Activated CD8-positive, alpha-beta memory T cell treated with anti-CD3 and anti-CD28 coated beads, Interleukin-2, amount 10 ng/mL, durations not matched to agents 7 days and 5 days (primary cell): ENCODE results near the gene ZNF337. TPM values are rescaled to one million over a fixed set of nuclear protein-coding genes. Genes with fewer than 3 reads are reported as not detected.
A peak's percentile ranks its signal among the peaks of the same experiment; 100 is the strongest.

ENCODE experiments used
- ATAC-seq: fragments of 150-1000 bp; cut with Tn5 transposase; one replicate; pipeline ENCODE4 v1.10.0; 2021; ENCODE audit warnings: moderate library complexity
- CTCF ChIA-PET: fragments of 350-600 bp; sonication (Branson Sonifier 250); formaldehyde crosslinking; loops from one replicate; lab custom pipeline; 2021; ENCODE audit warnings: antibody characterized with exemption; lab: Charles Lee
- DNase-seq: peaks from one replicate; pipeline ENCODE4 v3.0.0-alpha.2; 2020
- H3K27ac Mint-ChIP-seq: one replicate; pipeline ENCODE4 v1.8.0; 2021; ENCODE audit warnings: mild to moderate bottlenecking, mixed read lengths
- H3K27me3 Mint-ChIP-seq: one replicate; pipeline ENCODE4 v1.8.0; 2021; ENCODE audit warnings: mixed read lengths
- H3K36me3 Mint-ChIP-seq: one replicate; pipeline ENCODE4 v1.8.0; 2021; ENCODE audit warnings: mild to moderate bottlenecking, mixed read lengths
- H3K4me1 Mint-ChIP-seq: one replicate; pipeline ENCODE4 v1.8.0; 2021; ENCODE audit warnings: mixed read lengths
- H3K4me3 Mint-ChIP-seq: one replicate; pipeline ENCODE4 v1.8.0; 2021; ENCODE audit warnings: mild to moderate bottlenecking, moderate library complexity, mixed read lengths
- H3K9me3 Mint-ChIP-seq: one replicate; pipeline ENCODE4 v1.8.0; 2022; ENCODE audit warnings: low read depth, mixed read lengths
- total RNA-seq, 2 experiments: library from RNA; stranded (reverse); gene quantifications; one replicate each; pipeline ENCODE4 v1.2.3, GENCODE V29; 2021

Gene ZNF337
- total RNA-seq, result 10 to 100 TPM; 15.2 to 20.2 TPM

GRCh38 chr20:25696371-25697131 is at the start of gene ZNF337:
Gene ZNF337, minus strand, starts transcription at chr20:25696853. Its CDS starts 10,436 bp downstream, at chr20:25686417.
- CTCF ChIA-PET, result no interaction called here
- Mint-ChIP-seq H3K9me3 (peaks cover 8% of the 10 kb centered on the region), H3K4me1 (peaks cover 28% of the 10 kb centered on the region)

GRCh38 chr20:25745738-25746137 is 49.1 kb upstream of the ZNF337 start:
- Mint-ChIP-seq H3K27me3 (no peaks in the 10 kb centered on the region), H3K4me3 (no peak overlapping the region), H3K4me1 (no peaks in the 10 kb centered on the region), H3K9me3 (no peaks in the 10 kb centered on the region), H3K27ac (no peak overlapping the region), H3K36me3 (no peaks in the 10 kb centered on the region)
- ATAC-seq (no peak), DNase-seq (no peak)
- CTCF ChIA-PET, result no interaction called here

More at GRCh38 chr20:25696371-25697131, at the start of gene ZNF337:
- no peaks in the 10 kb centered on the region for H3K27me3 Mint-ChIP-seq
- peaks cover 24% of the 10 kb centered on the region for H3K36me3 Mint-ChIP-seq
- peak within 1 kb of the TSS; percentile 82 for H3K4me3 Mint-ChIP-seq
- peak within 1 kb of the TSS; percentile 85 for H3K27ac Mint-ChIP-seq
- ATAC-seq (peak; percentile 98), DNase-seq (peak; percentile 97)

GRCh38 chr20:25745100-25745499 is 48.4 kb upstream of the ZNF337 start:
- Mint-ChIP-seq H3K4me3 (no peak overlapping the region), H3K9me3 (no peaks in the 10 kb centered on the region), H3K36me3 (no peaks in the 10 kb centered on the region), H3K4me1 (peaks cover 4% of the 10 kb centered on the region), H3K27ac (no peak overlapping the region), H3K27me3 (no peaks in the 10 kb centered on the region)
- ATAC-seq, result no peak
- CTCF ChIA-PET, result no interaction called here
- DNase-seq, result no peak

GRCh38 chr20:25744261-25744660 is 47.6 kb upstream of the ZNF337 start:
- CTCF ChIA-PET, result no interaction called here
- ATAC-seq (no peak), DNase-seq (no peak)
- H3K4me3 Mint-ChIP-seq, result no peak overlapping the region
- no peak overlapping the region for H3K27ac Mint-ChIP-seq
- H3K36me3 Mint-ChIP-seq, result no peaks in the 10 kb centered on the region
- H3K4me1 Mint-ChIP-seq, result peaks cover 12% of the 10 kb centered on the region
- H3K9me3 Mint-ChIP-seq, result peaks cover 2% of the 10 kb centered on the region
- H3K27me3 Mint-ChIP-seq, result no peaks in the 10 kb centered on the region

GRCh38 chr20:25741088-25741487 is 44.4 kb upstream of the ZNF337 start:
- Mint-ChIP-seq H3K36me3 (no peaks in the 10 kb centered on the region), H3K4me1 (peaks cover 15% of the 10 kb centered on the region), H3K27ac (no peak overlapping the region), H3K27me3 (no peaks in the 10 kb centered on the region), H3K4me3 (no peak overlapping the region), H3K9me3 (peaks cover 2% of the 10 kb centered on the region)
- CTCF ChIA-PET, result no interaction called here
- no peak for ATAC-seq
- DNase-seq, result no peak

GRCh38 chr20:25739615-25740320 is 43.1 kb upstream of the ZNF337 start:
- Mint-ChIP-seq H3K9me3 (peaks cover 2% of the 10 kb centered on the region), H3K36me3 (no peaks in the 10 kb centered on the region), H3K27me3 (no peaks in the 10 kb centered on the region), H3K4me3 (no peak overlapping the region), H3K4me1 (peaks cover 15% of the 10 kb centered on the region), H3K27ac (no peak overlapping the region)
- DNase-seq (no peak), ATAC-seq (peak; percentile 55)
- CTCF ChIA-PET, result no interaction called here

GRCh38 chr20:25738198-25738597 is 41.5 kb upstream of the ZNF337 start:
- H3K4me1 Mint-ChIP-seq, result peaks cover 15% of the 10 kb centered on the region
- H3K27ac Mint-ChIP-seq, result no peak overlapping the region
- H3K4me3 Mint-ChIP-seq, result no peak overlapping the region
- no peaks in the 10 kb centered on the region for H3K27me3 Mint-ChIP-seq
- DNase-seq, result no peak
- no peak for ATAC-seq
- CTCF ChIA-PET, result no interaction called here
- no peaks in the 10 kb centered on the region for H3K36me3 Mint-ChIP-seq
- peaks cover 2% of the 10 kb centered on the region for H3K9me3 Mint-ChIP-seq

- no peaks in the 10 kb centered on the region for H3K9me3 Mint-ChIP-seq
- DNase-seq (no peak), ATAC-seq (no peak)
- no peak overlapping the region for H3K4me3 Mint-ChIP-seq
- H3K4me1 Mint-ChIP-seq, result peaks cover under 1% of the 10 kb centered on the region
- CTCF ChIA-PET, result no interaction called here
- no peak overlapping the region for H3K27ac Mint-ChIP-seq
- H3K36me3 Mint-ChIP-seq, result no peaks in the 10 kb centered on the region
- H3K27me3 Mint-ChIP-seq, result no peaks in the 10 kb centered on the region
Observed at GRCh38 chr20:25733903-25734302, 37.2 kb upstream of the ZNF337 start.

- Mint-ChIP-seq H3K4me3 (no peak overlapping the region), H3K9me3 (peaks cover 13% of the 10 kb centered on the region), H3K27me3 (no peaks in the 10 kb centered on the region), H3K4me1 (peaks cover 6% of the 10 kb centered on the region), H3K27ac (no peak overlapping the region), H3K36me3 (peaks cover 16% of the 10 kb centered on the region)
- DNase-seq (no peak), ATAC-seq (no peak)
- CTCF ChIA-PET, result no interaction called here
Observed at GRCh38 chr20:25730862-25731261, 34.2 kb upstream of the ZNF337 start.

GRCh38 chr20:25726357-25726756 is 29.7 kb upstream of the ZNF337 start:
- Mint-ChIP-seq H3K36me3 (peaks cover 31% of the 10 kb centered on the region), H3K9me3 (peaks cover 24% of the 10 kb centered on the region), H3K27me3 (no peaks in the 10 kb centered on the region), H3K4me3 (no peak overlapping the region), H3K4me1 (peaks cover 10% of the 10 kb centered on the region), H3K27ac (no peak overlapping the region)
- CTCF ChIA-PET, result no interaction called here
- DNase-seq (no peak), ATAC-seq (no peak)

- Mint-ChIP-seq H3K36me3 (peaks cover 34% of the 10 kb centered on the region), H3K27ac (peak overlapping the region; percentile 40), H3K27me3 (no peaks in the 10 kb centered on the region), H3K9me3 (peaks cover 24% of the 10 kb centered on the region), H3K4me3 (no peak overlapping the region), H3K4me1 (peaks cover 10% of the 10 kb centered on the region)
- no peak for ATAC-seq
- DNase-seq, result no peak
- CTCF ChIA-PET, result no interaction called here
Observed at GRCh38 chr20:25725639-25726038, 29.0 kb upstream of the ZNF337 start.

- no peak overlapping the region for H3K4me3 Mint-ChIP-seq
- DNase-seq, result no peak
- ATAC-seq, result no peak
- no peak overlapping the region for H3K27ac Mint-ChIP-seq
- H3K27me3 Mint-ChIP-seq, result no peaks in the 10 kb centered on the region
- H3K36me3 Mint-ChIP-seq, result peaks cover 38% of the 10 kb centered on the region
- CTCF ChIA-PET, result no interaction called here
- peaks cover 24% of the 10 kb centered on the region for H3K9me3 Mint-ChIP-seq
- H3K4me1 Mint-ChIP-seq, result peaks cover 23% of the 10 kb centered on the region
Observed at GRCh38 chr20:25723975-25724374, 27.3 kb upstream of the ZNF337 start.

GRCh38 chr20:25720285-25720684 is 23.6 kb upstream of the ZNF337 start:
- ATAC-seq (no peak), DNase-seq (no peak)
- Mint-ChIP-seq H3K9me3 (peaks cover 9% of the 10 kb centered on the region), H3K4me1 (peaks cover 14% of the 10 kb centered on the region), H3K27ac (no peak overlapping the region), H3K4me3 (no peak overlapping the region), H3K27me3 (no peaks in the 10 kb centered on the region), H3K36me3 (peaks cover 20% of the 10 kb centered on the region)
- CTCF ChIA-PET, result no interaction called here
